PC-3 (cell line): ENCODE results near the gene SYT15.
"Not testable (repeated sequence)": the region's sequence is repeated elsewhere in the genome, so short reads cannot be mapped to it uniquely, and the experiment has no call there.

Source experiments
- EZH2 ChIP-seq: fragments of 300-600 bp; sonication (generic); IDR thresholded peaks from one replicate; pipeline ENCODE4 v1.6.1; 2017; ENCODE audit warnings: antibody characterized with exemption, mild to moderate bottlenecking, low read length; ENCODE audit not compliant: unreplicated experiment
- EZH2phosphoT487 ChIP-seq: fragments of 300-600 bp; sonication (generic); IDR thresholded peaks from 2 replicates; pipeline ENCODE4 v1.6.1; 2018; ENCODE audit warnings: mild to moderate bottlenecking, antibody characterized with exemption, low read length, borderline replicate concordance
- TF ChIP-seq, protein P1 (sequence below): fragments of 300-600 bp; sonication (generic); conservative IDR thresholded peaks from 2 replicates; pipeline ENCODE4 v1.5.1; 2017; ENCODE audit warnings: antibody characterized with exemption, low read depth, mild to moderate bottlenecking, low read length

DNA sequence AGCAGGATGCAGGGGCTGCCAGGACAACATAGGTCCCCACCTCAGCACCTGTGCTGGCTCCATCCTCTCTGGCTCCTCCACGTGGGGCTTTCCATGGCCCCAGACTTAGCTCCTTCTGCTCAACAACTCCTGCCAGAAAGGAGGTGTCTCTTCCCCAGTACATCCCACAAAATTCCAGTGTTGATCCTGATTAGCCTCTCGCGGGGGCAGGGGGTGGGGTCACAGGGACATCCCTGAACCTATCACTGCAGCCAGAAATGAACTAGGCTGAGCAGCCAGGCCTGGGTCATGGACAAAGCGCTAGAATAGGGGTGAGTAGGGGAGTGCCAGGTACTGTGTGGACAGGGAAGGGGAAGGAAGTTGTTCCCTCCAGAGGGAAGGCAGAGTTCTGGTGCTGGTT lies 5.0 kb upstream of the SYT15 start:
- TF ChIP-seq, protein P1, sequence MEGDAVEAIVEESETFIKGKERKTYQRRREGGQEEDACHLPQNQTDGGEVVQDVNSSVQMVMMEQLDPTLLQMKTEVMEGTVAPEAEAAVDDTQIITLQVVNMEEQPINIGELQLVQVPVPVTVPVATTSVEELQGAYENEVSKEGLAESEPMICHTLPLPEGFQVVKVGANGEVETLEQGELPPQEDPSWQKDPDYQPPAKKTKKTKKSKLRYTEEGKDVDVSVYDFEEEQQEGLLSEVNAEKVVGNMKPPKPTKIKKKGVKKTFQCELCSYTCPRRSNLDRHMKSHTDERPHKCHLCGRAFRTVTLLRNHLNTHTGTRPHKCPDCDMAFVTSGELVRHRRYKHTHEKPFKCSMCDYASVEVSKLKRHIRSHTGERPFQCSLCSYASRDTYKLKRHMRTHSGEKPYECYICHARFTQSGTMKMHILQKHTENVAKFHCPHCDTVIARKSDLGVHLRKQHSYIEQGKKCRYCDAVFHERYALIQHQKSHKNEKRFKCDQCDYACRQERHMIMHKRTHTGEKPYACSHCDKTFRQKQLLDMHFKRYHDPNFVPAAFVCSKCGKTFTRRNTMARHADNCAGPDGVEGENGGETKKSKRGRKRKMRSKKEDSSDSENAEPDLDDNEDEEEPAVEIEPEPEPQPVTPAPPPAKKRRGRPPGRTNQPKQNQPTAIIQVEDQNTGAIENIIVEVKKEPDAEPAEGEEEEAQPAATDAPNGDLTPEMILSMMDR = not testable (repeated sequence)
- not testable (repeated sequence) for TF ChIP-seq EZH2, EZH2phosphoT487
